ENCODE data around the gene R3HCC1L. TPM values are rescaled to one million over a fixed set of nuclear protein-coding genes. Genes with fewer than 3 reads are reported as not detected.

R3HCC1L gene
- polyA plus RNA-seq, 1 donor from 2014 or later, result 12.8 TPM

DNA sequence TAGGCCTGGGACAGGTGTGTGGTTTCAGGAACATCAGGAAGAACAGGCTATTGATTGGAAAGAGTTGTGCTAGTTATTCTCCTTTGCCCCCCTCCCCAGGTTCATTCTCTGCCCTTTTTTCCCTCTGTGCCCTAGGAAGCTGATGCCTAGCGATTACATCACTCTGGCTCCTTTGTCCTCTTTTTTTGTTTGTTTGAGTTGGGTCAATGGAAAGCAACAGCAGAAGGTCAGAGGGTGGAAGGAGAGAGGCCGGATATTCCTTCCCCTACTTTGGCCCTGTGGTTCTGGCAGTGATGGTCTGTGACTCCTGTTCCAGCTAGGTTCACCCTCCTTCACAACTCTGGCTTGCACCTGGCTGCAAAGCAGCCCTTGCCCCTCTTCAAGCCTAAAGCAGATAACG lies 114.7 kb downstream of the R3HCC1L start:
- Histone ChIP-seq H3K9me2 (ENCODE audit: insufficient read depth, low read length) (no peaks in the 10 kb centered on the region), H4K20me1 (ENCODE audit: insufficient read depth) (no peaks in the 10 kb centered on the region), H3K27ac (ENCODE audit: low read length) (no peak overlapping the region), H3F3A (ENCODE audit: insufficient read depth, low read length, poor library complexity, severe bottlenecking) (no peaks in the 10 kb centered on the region), H3K4me3 (ENCODE audit: low read length) (no peak overlapping the region), H3K79me2 (replicated peaks; ENCODE audit: insufficient read depth, low read length) (no peaks in the 10 kb centered on the region), H3K9me3 (ENCODE audit: low read length) (no peaks in the 10 kb centered on the region), H3K27me3 (ENCODE audit: insufficient read depth, low read depth, low read length) (no peaks in the 10 kb centered on the region), H3K36me3 (ENCODE audit: insufficient read depth, low read length) (no peaks in the 10 kb centered on the region), H3K9ac (ENCODE audit: low read length) (no peak overlapping the region), H2AFZ (ENCODE audit: low read depth, low read length) (no peak overlapping the region), H3K4me2 (ENCODE audit: low read length) (no peak overlapping the region)
- TF ChIP-seq, protein P1, sequence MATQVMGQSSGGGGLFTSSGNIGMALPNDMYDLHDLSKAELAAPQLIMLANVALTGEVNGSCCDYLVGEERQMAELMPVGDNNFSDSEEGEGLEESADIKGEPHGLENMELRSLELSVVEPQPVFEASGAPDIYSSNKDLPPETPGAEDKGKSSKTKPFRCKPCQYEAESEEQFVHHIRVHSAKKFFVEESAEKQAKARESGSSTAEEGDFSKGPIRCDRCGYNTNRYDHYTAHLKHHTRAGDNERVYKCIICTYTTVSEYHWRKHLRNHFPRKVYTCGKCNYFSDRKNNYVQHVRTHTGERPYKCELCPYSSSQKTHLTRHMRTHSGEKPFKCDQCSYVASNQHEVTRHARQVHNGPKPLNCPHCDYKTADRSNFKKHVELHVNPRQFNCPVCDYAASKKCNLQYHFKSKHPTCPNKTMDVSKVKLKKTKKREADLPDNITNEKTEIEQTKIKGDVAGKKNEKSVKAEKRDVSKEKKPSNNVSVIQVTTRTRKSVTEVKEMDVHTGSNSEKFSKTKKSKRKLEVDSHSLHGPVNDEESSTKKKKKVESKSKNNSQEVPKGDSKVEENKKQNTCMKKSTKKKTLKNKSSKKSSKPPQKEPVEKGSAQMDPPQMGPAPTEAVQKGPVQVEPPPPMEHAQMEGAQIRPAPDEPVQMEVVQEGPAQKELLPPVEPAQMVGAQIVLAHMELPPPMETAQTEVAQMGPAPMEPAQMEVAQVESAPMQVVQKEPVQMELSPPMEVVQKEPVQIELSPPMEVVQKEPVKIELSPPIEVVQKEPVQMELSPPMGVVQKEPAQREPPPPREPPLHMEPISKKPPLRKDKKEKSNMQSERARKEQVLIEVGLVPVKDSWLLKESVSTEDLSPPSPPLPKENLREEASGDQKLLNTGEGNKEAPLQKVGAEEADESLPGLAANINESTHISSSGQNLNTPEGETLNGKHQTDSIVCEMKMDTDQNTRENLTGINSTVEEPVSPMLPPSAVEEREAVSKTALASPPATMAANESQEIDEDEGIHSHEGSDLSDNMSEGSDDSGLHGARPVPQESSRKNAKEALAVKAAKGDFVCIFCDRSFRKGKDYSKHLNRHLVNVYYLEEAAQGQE (IDR thresholded peaks at IDR 0.05; ENCODE audit: borderline replicate concordance), result no peak
- TF ChIP-seq, protein P2, sequence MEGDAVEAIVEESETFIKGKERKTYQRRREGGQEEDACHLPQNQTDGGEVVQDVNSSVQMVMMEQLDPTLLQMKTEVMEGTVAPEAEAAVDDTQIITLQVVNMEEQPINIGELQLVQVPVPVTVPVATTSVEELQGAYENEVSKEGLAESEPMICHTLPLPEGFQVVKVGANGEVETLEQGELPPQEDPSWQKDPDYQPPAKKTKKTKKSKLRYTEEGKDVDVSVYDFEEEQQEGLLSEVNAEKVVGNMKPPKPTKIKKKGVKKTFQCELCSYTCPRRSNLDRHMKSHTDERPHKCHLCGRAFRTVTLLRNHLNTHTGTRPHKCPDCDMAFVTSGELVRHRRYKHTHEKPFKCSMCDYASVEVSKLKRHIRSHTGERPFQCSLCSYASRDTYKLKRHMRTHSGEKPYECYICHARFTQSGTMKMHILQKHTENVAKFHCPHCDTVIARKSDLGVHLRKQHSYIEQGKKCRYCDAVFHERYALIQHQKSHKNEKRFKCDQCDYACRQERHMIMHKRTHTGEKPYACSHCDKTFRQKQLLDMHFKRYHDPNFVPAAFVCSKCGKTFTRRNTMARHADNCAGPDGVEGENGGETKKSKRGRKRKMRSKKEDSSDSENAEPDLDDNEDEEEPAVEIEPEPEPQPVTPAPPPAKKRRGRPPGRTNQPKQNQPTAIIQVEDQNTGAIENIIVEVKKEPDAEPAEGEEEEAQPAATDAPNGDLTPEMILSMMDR (IDR thresholded peaks at IDR 0.05; ENCODE audit: poor library complexity, severe bottlenecking), result no peak

DNA sequence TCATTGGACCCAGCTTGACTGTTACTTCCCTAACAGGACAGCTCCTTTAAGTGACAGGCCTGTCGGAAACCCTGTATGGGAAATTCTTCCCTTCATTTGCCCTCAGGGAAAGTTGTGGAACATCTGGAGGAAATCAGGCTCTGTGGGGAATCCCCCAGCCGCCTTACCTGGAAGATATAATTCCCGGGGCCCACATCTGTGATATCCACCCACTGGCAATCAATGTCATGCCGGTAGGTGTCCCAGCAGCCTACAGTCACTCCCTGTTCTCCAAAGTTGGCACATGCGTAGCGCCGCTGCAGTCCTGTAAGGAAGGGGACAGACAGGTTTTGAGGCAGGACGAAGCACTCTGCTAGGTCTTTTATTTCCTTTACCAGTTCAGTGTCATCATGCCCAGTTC lies 116.9 kb downstream of the R3HCC1L start:
- no peaks in the 10 kb centered on the region for H3K9me2 ChIP-seq (ENCODE audit: insufficient read depth, low read length)
- no peaks in the 10 kb centered on the region for H3F3A ChIP-seq (ENCODE audit: insufficient read depth, low read length, poor library complexity, severe bottlenecking)
- no peaks in the 10 kb centered on the region for H3K9me3 ChIP-seq (ENCODE audit: low read length)
- no peaks in the 10 kb centered on the region for H3K36me3 ChIP-seq (ENCODE audit: insufficient read depth, low read length)
- no peak overlapping the region for H3K9ac ChIP-seq (ENCODE audit: low read length)
- no peak for TF ChIP-seq POLR2AphosphoS5 (IDR thresholded peaks at IDR 0.05)
- TF ChIP-seq, protein P2 (IDR thresholded peaks at IDR 0.05; ENCODE audit: poor library complexity, severe bottlenecking), result no peak
- TF ChIP-seq MXI1 (conservative IDR thresholded peaks at IDR 0.05; ENCODE audit: poor library complexity, severe bottlenecking), result no peak
- no peak for TF ChIP-seq EZH2 (IDR thresholded peaks at IDR 0.05; ENCODE audit: borderline replicate concordance, insufficient read depth, low read length, poor library complexity, severe bottlenecking)
- TF ChIP-seq, protein P1 (IDR thresholded peaks at IDR 0.05; ENCODE audit: borderline replicate concordance), result no peak
- TF ChIP-seq EP300 (conservative IDR thresholded peaks at IDR 0.05; ENCODE audit: poor library complexity, severe bottlenecking), result no peak
- TF ChIP-seq TAF1 (IDR thresholded peaks at IDR 0.05; ENCODE audit: low read depth), result no peak
- TF ChIP-seq RAD21 (conservative IDR thresholded peaks at IDR 0.05), result no peak
- no peak for TF ChIP-seq SMC3 (conservative IDR thresholded peaks at IDR 0.05; ENCODE audit: poor library complexity)
- H3K27me3 ChIP-seq (ENCODE audit: insufficient read depth, low read depth, low read length), result no peaks in the 10 kb centered on the region
- H3K27ac ChIP-seq (ENCODE audit: low read length), result no peak overlapping the region
- no peaks in the 10 kb centered on the region for H3K79me2 ChIP-seq (replicated peaks; ENCODE audit: insufficient read depth, low read length)
- H2AFZ ChIP-seq (ENCODE audit: low read depth, low read length), result no peak overlapping the region
- no peak overlapping the region for H3K4me2 ChIP-seq (ENCODE audit: low read length)
- no peak overlapping the region for H3K4me3 ChIP-seq (ENCODE audit: low read length)
- H4K20me1 ChIP-seq (ENCODE audit: insufficient read depth), result no peaks in the 10 kb centered on the region

Data from neural cell (in vitro differentiated cells).